KOPT-K1 (cell line): ENCODE measurements around the gene CFAP61.

Experiments used
- H3K27ac ChIP-seq: fragments of 200-600 bp; sonication (generic); 2 replicates; pipeline ENCODE4 v1.5.1; 2016; ENCODE audit warnings: antibody characterized with exemption, mild to moderate bottlenecking, low read depth, low read length; ENCODE audit not compliant: poor library complexity, severe bottlenecking
- H3K36me3 ChIP-seq: fragments of 200-600 bp; sonication (generic); 2 replicates; pipeline ENCODE4 v1.5.1; 2017; ENCODE audit warnings: antibody characterized with exemption, mild to moderate bottlenecking, low read length, moderate library complexity; ENCODE audit not compliant: insufficient read depth
- H3K9me3 ChIP-seq: fragments of 200-600 bp; sonication (generic); 2 replicates; pipeline ENCODE4 v1.5.1; 2017; ENCODE audit warnings: antibody characterized with exemption, low read length, mild to moderate bottlenecking; ENCODE audit not compliant: insufficient read depth, poor library complexity, severe bottlenecking

Gene CFAP61

GRCh38 chr20:20321134-20321533 is 268.8 kb downstream of the CFAP61 start:
- no peaks in the 10 kb centered on the region for H3K36me3 ChIP-seq
- H3K9me3 ChIP-seq, result peaks cover 6% of the 10 kb centered on the region
- H3K27ac ChIP-seq, result no peak overlapping the region

GRCh38 chr20:20321917-20322316 is 269.6 kb downstream of the CFAP61 start:
- Histone ChIP-seq H3K27ac (no peak overlapping the region), H3K9me3 (peaks cover 6% of the 10 kb centered on the region), H3K36me3 (no peaks in the 10 kb centered on the region)

GRCh38 chr20:20322912-20323311 is 270.6 kb downstream of the CFAP61 start:
- Histone ChIP-seq H3K9me3 (peaks cover 6% of the 10 kb centered on the region), H3K36me3 (no peaks in the 10 kb centered on the region), H3K27ac (no peak overlapping the region)

- no peak overlapping the region for H3K27ac ChIP-seq
- no peaks in the 10 kb centered on the region for H3K36me3 ChIP-seq
Observed at GRCh38 chr20:20327746-20328145, 275.4 kb downstream of the CFAP61 start.

DNA sequence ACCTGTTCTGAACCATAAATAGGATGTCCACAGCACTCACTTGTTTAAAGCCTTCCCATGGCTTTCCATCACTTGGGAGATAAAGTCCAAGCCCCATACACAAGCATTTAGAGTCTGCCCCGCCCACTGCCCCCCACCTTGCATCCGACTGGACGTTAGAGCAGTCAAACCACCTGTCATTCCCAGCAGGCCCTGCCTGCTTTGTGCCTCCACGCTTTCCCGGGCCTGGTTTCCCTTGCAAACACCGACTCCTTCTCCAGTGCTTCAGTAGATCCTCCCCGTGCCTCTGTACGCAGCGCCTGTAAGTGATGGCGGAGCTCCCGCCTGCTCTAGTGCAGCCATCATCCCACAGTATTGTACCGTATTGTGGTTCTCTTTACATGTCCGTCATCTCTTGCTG is 277.2 kb downstream of the CFAP61 start:
- no peak overlapping the region for H3K27ac ChIP-seq
- H3K9me3 ChIP-seq, result no peaks in the 10 kb centered on the region
- H3K36me3 ChIP-seq, result no peaks in the 10 kb centered on the region

More at GRCh38 chr20:20327746-20328145, 275.4 kb downstream of the CFAP61 start:
- H3K9me3 ChIP-seq, result no peaks in the 10 kb centered on the region

- Histone ChIP-seq H3K9me3 (peaks cover 3% of the 10 kb centered on the region), H3K27ac (no peak overlapping the region), H3K36me3 (no peaks in the 10 kb centered on the region)
Observed at GRCh38 chr20:20331156-20331555, 278.8 kb downstream of the CFAP61 start.

GRCh38 chr20:20331817-20332216 is 279.5 kb downstream of the CFAP61 start:
- Histone ChIP-seq H3K27ac (no peak overlapping the region), H3K36me3 (no peaks in the 10 kb centered on the region), H3K9me3 (peaks cover 3% of the 10 kb centered on the region)

- Histone ChIP-seq H3K27ac (no peak overlapping the region), H3K36me3 (no peaks in the 10 kb centered on the region), H3K9me3 (peaks cover 3% of the 10 kb centered on the region)
Observed at GRCh38 chr20:20333866-20334265, 281.5 kb downstream of the CFAP61 start.

- H3K27ac ChIP-seq, result no peak overlapping the region
- peaks cover 3% of the 10 kb centered on the region for H3K9me3 ChIP-seq
- no peaks in the 10 kb centered on the region for H3K36me3 ChIP-seq
Observed at GRCh38 chr20:20334489-20334888, 282.2 kb downstream of the CFAP61 start.

DNA sequence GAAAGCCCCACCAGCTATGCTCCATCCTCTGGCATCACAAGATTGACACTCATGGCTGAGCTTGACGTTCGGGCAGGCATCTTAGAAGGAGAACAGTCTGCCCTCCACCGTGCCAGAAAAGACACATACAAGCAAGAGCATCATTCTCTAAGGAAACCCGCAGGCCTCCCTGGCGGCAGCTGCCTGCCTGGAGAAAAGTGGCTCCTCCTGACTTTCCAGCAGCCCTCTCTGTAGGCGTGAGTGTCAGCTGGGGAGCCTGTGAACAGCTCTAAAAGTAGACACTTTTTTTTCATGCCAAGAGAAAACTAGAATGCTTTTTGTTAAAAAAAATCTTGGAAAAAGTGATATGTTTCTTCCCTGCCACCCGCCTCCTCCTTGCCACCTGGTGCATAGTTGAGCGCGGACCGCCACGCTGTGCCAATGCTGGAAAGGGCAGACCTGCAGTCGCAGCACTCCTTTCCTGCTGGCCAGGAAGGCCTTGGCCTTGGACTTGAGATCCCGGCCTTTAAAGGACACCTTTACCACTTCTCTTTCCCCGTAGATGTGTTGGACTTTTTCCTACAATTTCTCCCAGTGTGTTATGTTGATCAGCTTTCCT is 285.9 kb downstream of the CFAP61 start:
- Histone ChIP-seq H3K36me3 (no peaks in the 10 kb centered on the region), H3K9me3 (peaks cover 3% of the 10 kb centered on the region), H3K27ac (no peak overlapping the region)

GRCh38 chr20:20340443-20340842 is 288.1 kb downstream of the CFAP61 start:
- H3K9me3 ChIP-seq, result peaks cover 1% of the 10 kb centered on the region
- H3K36me3 ChIP-seq, result no peaks in the 10 kb centered on the region
- H3K27ac ChIP-seq, result no peak overlapping the region

GRCh38 chr20:20341371-20341770 is 289.0 kb downstream of the CFAP61 start:
- no peaks in the 10 kb centered on the region for H3K9me3 ChIP-seq
- H3K36me3 ChIP-seq, result no peaks in the 10 kb centered on the region
- H3K27ac ChIP-seq, result no peak overlapping the region

GRCh38 chr20:20342066-20342465 is 289.7 kb downstream of the CFAP61 start:
- no peak overlapping the region for H3K27ac ChIP-seq
- no peaks in the 10 kb centered on the region for H3K9me3 ChIP-seq
- H3K36me3 ChIP-seq, result no peaks in the 10 kb centered on the region

DNA sequence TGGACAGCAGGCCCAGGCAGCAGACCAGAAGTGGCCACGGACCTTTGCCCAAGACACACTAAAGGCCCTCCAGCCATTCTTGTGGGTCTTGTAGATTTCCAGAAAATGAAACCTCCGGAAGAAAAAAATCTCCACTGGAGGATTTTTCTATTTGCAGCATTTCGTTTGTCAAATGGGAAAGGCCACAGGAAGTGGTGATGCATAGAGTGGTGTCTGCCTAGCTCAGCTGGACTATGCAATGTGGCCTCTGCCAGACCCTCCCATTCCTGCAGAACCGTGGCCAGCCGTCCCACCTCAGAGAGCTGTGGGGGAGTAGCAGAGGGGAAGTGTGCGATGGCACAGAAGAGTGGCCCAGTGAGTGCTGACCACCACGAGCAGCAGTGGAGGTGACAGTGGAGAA is 291.6 kb downstream of the CFAP61 start:
- no peaks in the 10 kb centered on the region for H3K36me3 ChIP-seq
- H3K9me3 ChIP-seq, result no peaks in the 10 kb centered on the region
- no peak overlapping the region for H3K27ac ChIP-seq

DNA sequence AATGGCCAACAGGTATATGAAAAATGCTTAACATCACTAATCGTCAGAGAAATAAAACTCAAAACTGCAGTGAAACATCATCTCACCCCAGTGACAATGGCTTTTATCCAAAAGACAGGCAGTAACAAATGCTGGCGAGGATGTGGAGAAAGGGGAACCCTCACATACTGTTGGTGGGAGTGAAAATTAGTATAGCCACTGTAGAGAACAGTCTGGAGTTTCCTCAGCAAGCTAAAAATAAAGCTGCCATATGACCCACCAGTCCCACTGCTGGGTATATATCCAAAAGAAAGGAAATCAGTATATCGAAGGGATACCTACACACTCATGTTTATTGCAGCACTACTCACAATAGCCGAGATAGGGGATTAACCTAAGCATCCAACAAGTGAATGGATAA is 292.1 kb downstream of the CFAP61 start:
- Histone ChIP-seq H3K27ac (no peak overlapping the region), H3K36me3 (no peaks in the 10 kb centered on the region)

GRCh38 chr20:20353576-20353975 is 301.2 kb downstream of the CFAP61 start:
- no peaks in the 10 kb centered on the region for H3K36me3 ChIP-seq
- H3K27ac ChIP-seq, result no peak overlapping the region
- H3K9me3 ChIP-seq, result peaks cover 15% of the 10 kb centered on the region

More for the DNA sequence above, 292.1 kb downstream of the CFAP61 start:
- H3K9me3 ChIP-seq, result no peaks in the 10 kb centered on the region
